Measurements from ENCODE around the gene FGFR4. TPM values are rescaled to one million over a fixed set of nuclear protein-coding genes. Genes with fewer than 3 reads are reported as not detected.

Gene FGFR4
- total RNA-seq, 1 donor from 2014 or later = 50.0 TPM

GRCh38 chr5:177140312-177140711, 53.6 kb downstream of the FGFR4 start:
- DNase-seq (ENCODE audit: low read depth) = no peak
- no peak overlapping the region for H3K4me3 ChIP-seq (ENCODE audit: low read depth, low read length)
- TF ChIP-seq CTCF (conservative IDR thresholded peaks at IDR 0.05; ENCODE audit: low read depth, low read length) = no peak

GRCh38 chr5:177141496-177141895, 54.8 kb downstream of the FGFR4 start:
- TF ChIP-seq CTCF (conservative IDR thresholded peaks at IDR 0.05; ENCODE audit: low read depth, low read length) = no peak
- no peak for DNase-seq (ENCODE audit: low read depth)

GRCh38 chr5:177142098-177142611, 55.4 kb downstream of the FGFR4 start:
- no peak for TF ChIP-seq CTCF (conservative IDR thresholded peaks at IDR 0.05; ENCODE audit: low read depth, low read length)
- DNase-seq (ENCODE audit: low read depth) = no peak
- H3K4me3 ChIP-seq (ENCODE audit: low read depth, low read length) = no peak overlapping the region

More at GRCh38 chr5:177141496-177141895, 54.8 kb downstream of the FGFR4 start:
- H3K4me3 ChIP-seq (ENCODE audit: low read depth, low read length) = no peak overlapping the region

- no peak for TF ChIP-seq CTCF (conservative IDR thresholded peaks at IDR 0.05; ENCODE audit: low read depth, low read length)
- DNase-seq (ENCODE audit: low read depth) = no peak
- no peak overlapping the region for H3K4me3 ChIP-seq (ENCODE audit: low read depth, low read length)
Measured at GRCh38 chr5:177142778-177143177, 56.1 kb downstream of the FGFR4 start.

DNA sequence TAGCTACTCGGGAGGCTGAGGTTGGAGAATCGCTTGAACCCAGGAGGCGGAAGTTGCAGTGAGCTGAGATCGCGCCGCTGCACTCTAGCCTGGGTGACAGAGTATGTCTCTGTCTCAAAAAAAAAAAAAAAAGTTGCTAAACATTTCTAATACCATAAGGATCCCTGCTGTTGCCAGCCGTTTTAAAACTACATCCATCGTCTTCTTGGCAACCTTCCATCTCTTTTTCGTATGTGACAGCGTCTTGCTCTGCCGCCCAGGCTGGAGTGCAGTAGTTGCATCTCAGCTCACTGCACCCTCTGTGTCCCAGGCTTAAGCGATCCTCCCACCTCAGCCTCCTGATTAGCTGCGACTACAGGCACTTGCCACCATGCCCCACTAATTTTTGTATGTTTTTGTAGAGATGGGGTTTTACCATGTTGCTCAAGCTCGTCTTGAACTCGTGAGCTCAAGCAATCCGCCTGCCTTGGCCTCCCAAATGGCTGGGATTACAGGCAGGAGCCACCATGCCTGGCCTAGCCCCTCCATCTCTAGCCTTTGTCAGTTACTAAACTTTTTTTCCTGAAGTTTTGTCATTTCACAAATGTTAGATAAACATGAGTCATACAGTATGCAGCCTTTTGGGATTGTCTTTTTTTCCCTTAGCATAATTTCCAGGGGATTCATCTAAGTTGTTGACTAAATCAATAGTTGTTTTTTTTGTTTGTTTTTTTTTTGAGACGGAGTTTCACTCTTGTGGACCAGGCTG, 60.4 kb downstream of the FGFR4 start:
- TF ChIP-seq CTCF (conservative IDR thresholded peaks at IDR 0.05; ENCODE audit: low read depth, low read length) = no peak
- no peak overlapping the region for H3K4me3 ChIP-seq (ENCODE audit: low read depth, low read length)
- no peak for DNase-seq (ENCODE audit: low read depth)

Other genes starting within 250 kb of the FGFR4 start
- gene HK3, start 187.6 kb upstream of the FGFR4 start, total RNA-seq = 0.43 TPM in 1 of 2 replicates, not detected in the other
- gene UIMC1, start 80.1 kb upstream of the FGFR4 start, total RNA-seq = 15.6 and 21.6 TPM in 2 replicates
- gene ZNF346, start 64.2 kb upstream of the FGFR4 start, total RNA-seq = 8.8 and 14.4 TPM in 2 replicates
- 27.2 and 30.6 TPM in 2 replicates for gene NSD1, start 46.9 kb downstream of the FGFR4 start, total RNA-seq
- 16.7 and 22.4 TPM in 2 replicates for gene RAB24, start 216.8 kb downstream of the FGFR4 start, total RNA-seq
- 150 and 273 TPM in 2 replicates for gene PRELID1, start 216.9 kb downstream of the FGFR4 start, total RNA-seq
- gene MXD3, start 225.0 kb downstream of the FGFR4 start, total RNA-seq = 41.9 and 42.7 TPM in 2 replicates

Measured in epithelial cell of proximal tubule (primary cell).